HCT116 (cell line): Measurements from ENCODE around the gene SORL1. TPM values are rescaled to one million over a fixed set of nuclear protein-coding genes. Genes with fewer than 3 reads are reported as not detected.

ENCODE experiments used
- ATAC-seq: fragments of 200-7000 bp; cut with Tn5 transposase; 2 replicates; pipeline ENCODE4 v1.9.1; 2020; ENCODE audit warnings: mild to moderate bottlenecking, moderate library complexity
- BruUV-seq: library from RNA; stranded (reverse); fragments of 400-500 nt; replicated peaks from 2 replicates; lab custom pipeline; 2021; lab: Mats Ljungman, UMichigan
- CTCF ChIA-PET: fragments of 300-600 bp; sonication (Branson Sonifier 250); formaldehyde crosslinking; loops from one replicate; lab custom pipeline; 2021; ENCODE audit warnings: antibody characterized with exemption; lab: Charles Lee
- POLR2A ChIA-PET: fragments of 300-600, 350-600 bp; sonication (Branson Sonifier 250); formaldehyde crosslinking; loops from one replicate; lab custom pipeline; 2021; ENCODE audit warnings: antibody characterized with exemption; lab: Charles Lee
- RAD21 ChIA-PET, 2 experiments: fragments of 300-600 bp; sonication (Branson Sonifier 250); formaldehyde crosslinking; loops; one replicate each; lab custom pipeline; 2023; ENCODE audit warnings: low total read pairs in 2 of 2; ENCODE audit not compliant: uncharacterized antibody in 2 of 2, unreplicated experiment in 2 of 2, low non-redundant PET in 1 of 2; lab: Charles Lee
- DNase-seq: peaks from one replicate; pipeline ENCODE4 v3.0.0-alpha.2; 2010; ENCODE audit warnings: low read depth, low spot score
- H2AFZ ChIP-seq: fragments of 200-600 bp; shearing (Covaris generic), sonication (generic); 2 replicates; pipeline ENCODE4 v1.6.1; 2017; ENCODE audit warnings: low read depth, mixed run types, mixed read lengths, antibody characterized with exemption, low read length; ENCODE audit not compliant: poor library complexity, severe bottlenecking
- H3K27ac ChIP-seq: 2 replicates; pipeline ENCODE4 v1.5.1; 2012; ENCODE audit warnings: low read depth, low read length
- H3K27me3 ChIP-seq: fragments of 200-600 bp; sonication (generic); 2 replicates; pipeline ENCODE4 v1.6.1; 2016; ENCODE audit warnings: mixed run types, low read length, mixed read lengths; ENCODE audit not compliant: insufficient read depth
- H3K36me3 ChIP-seq, 2 experiments: fragments of 200-500 bp in 1 of 2; fragments of 200-600 bp in 1 of 2; sonication (Bioruptor generic) in 1 of 2; sonication (generic) in 1 of 2; 2 replicates each; pipeline versions ENCODE4 v1.5.1 to v1.6.1; 2014 to 2016; ENCODE audit warnings: low read length in 2 of 2, inconsistent platforms in 1 of 2, mixed read lengths in 1 of 2, mixed run types in 1 of 2; ENCODE audit not compliant: insufficient read depth in 2 of 2, control insufficient read depth in 1 of 2
- H3K4me1 ChIP-seq, 2 experiments: fragments of 200-600 bp in 1 of 2; sonication (generic) in 1 of 2; 2 replicates each; pipeline versions ENCODE4 v1.5.1 to v1.6.1; 2012 to 2017; ENCODE audit warnings: low read length in 2 of 2, inconsistent platforms in 1 of 2, mild to moderate bottlenecking in 1 of 2, mixed read lengths in 1 of 2, mixed run types in 1 of 2, moderate library complexity in 1 of 2; ENCODE audit not compliant: insufficient read depth in 2 of 2, control insufficient read depth in 1 of 2
- H3K4me2 ChIP-seq: fragments of 200-600 bp; sonication (generic); 2 replicates; pipeline ENCODE4 v1.6.1; 2017; ENCODE audit warnings: mixed run types, low read length, mixed read lengths
- H3K4me3 ChIP-seq, 2 experiments: fragments of 200-600 bp in 1 of 2; sonication (generic) in 1 of 2; replicated peaks in 1 of 2; 2 replicates each; pipeline ENCODE4 v1.5.1; 2011 to 2016; ENCODE audit warnings: low read length in 2 of 2, control low read depth in 1 of 2, low read depth in 1 of 2, mild to moderate bottlenecking in 1 of 2, mixed read lengths in 1 of 2, mixed run types in 1 of 2
- H3K79me2 ChIP-seq: fragments of 200-600 bp; sonication (generic); 2 replicates; pipeline ENCODE4 v1.6.1; 2017; ENCODE audit warnings: mild to moderate bottlenecking, mixed run types, low read length, moderate library complexity, mixed read lengths; ENCODE audit not compliant: insufficient read depth
- H3K9ac ChIP-seq: fragments of 200-600 bp; sonication (generic); 2 replicates; pipeline ENCODE4 v1.6.1; 2016; ENCODE audit warnings: low read length, mixed read lengths
- H3K9me2 ChIP-seq: fragments of 200-600 bp; sonication (generic), shearing (Covaris generic); 2 replicates; pipeline ENCODE4 v1.6.1; 2017; ENCODE audit warnings: mixed run types, mild to moderate bottlenecking, moderate library complexity; ENCODE audit not compliant: insufficient read depth
- H3K9me3 ChIP-seq, 2 experiments: fragments of 200-500 bp in 1 of 2; fragments of 200-600 bp in 1 of 2; sonication (Bioruptor generic) in 1 of 2; sonication (generic) in 1 of 2; 2 replicates each; pipeline ENCODE4 v1.6.1; 2014 to 2017; ENCODE audit warnings: low read length in 2 of 2, mixed read lengths in 2 of 2, inconsistent platforms in 1 of 2, low read depth in 1 of 2, mild to moderate bottlenecking in 1 of 2, mixed run types in 1 of 2, moderate library complexity in 1 of 2; ENCODE audit not compliant: control insufficient read depth in 1 of 2, insufficient read depth in 1 of 2
- H4K20me1 ChIP-seq: fragments of 200-600 bp; sonication (generic), shearing (Covaris generic); 2 replicates; pipeline ENCODE4 v1.6.1; 2017; ENCODE audit warnings: mixed run types, mild to moderate bottlenecking, moderate library complexity; ENCODE audit not compliant: insufficient read depth
- ATF3 ChIP-seq: IDR thresholded peaks from 2 replicates; pipeline ENCODE4 v1.6.1; 2012
- CTCF ChIP-seq, 3 experiments: fragments of 200-600 bp in 1 of 3; sonication (generic) in 1 of 3; IDR thresholded peaks in 2 of 3; conservative IDR thresholded peaks in 1 of 3; 2 replicates each; pipeline ENCODE4 v1.5.1; 2012 to 2017; ENCODE audit warnings: low read depth in 2 of 3, low read length in 2 of 3, antibody characterized with exemption in 1 of 3, borderline replicate concordance in 1 of 3, control low read depth in 1 of 3, mild to moderate bottlenecking in 1 of 3, mixed read lengths in 1 of 3, mixed run types in 1 of 3, moderate library complexity in 1 of 3; ENCODE audit not compliant: insufficient read depth in 1 of 3
- EGR1 ChIP-seq: IDR thresholded peaks from 2 replicates; pipeline ENCODE4 v1.6.1; 2012; ENCODE audit warnings: low read depth
- MAX ChIP-seq: IDR thresholded peaks from 2 replicates; pipeline ENCODE4 v1.6.1; 2012
- POLR2A ChIP-seq: IDR thresholded peaks from 2 replicates; pipeline ENCODE4 v1.7.0; 2011; ENCODE audit warnings: borderline replicate concordance; ENCODE audit not compliant: insufficient read depth, insufficient read length; ENCODE audit errors: extremely low read depth
- POLR2AphosphoS5 ChIP-seq: IDR thresholded peaks from 2 replicates; pipeline ENCODE4 v1.6.1; 2011; ENCODE audit warnings: mild to moderate bottlenecking, low read depth, low read length, moderate library complexity
- RAD21 ChIP-seq: IDR thresholded peaks from 2 replicates; pipeline ENCODE4 v1.6.1; 2012; ENCODE audit warnings: low read depth, mild to moderate bottlenecking
- SP1 ChIP-seq: IDR thresholded peaks from 2 replicates; pipeline ENCODE4 v1.6.1; 2012; ENCODE audit warnings: low read depth
- YY1 ChIP-seq: IDR thresholded peaks from 2 replicates; pipeline ENCODE4 v1.6.1; 2011; ENCODE audit warnings: low read length, low read depth, moderate library complexity, mild to moderate bottlenecking; ENCODE audit not compliant: insufficient replicate concordance; ENCODE audit errors: extremely low read depth
- intact Hi-C: fragments of 100-400 bp; cut with micrococcal nuclease; formaldehyde crosslinking; loops from 2 replicates; pipeline ENCODE4 v1.10.0; 2022
- total RNA-seq: library from RNA; stranded (reverse); gene quantifications from one replicate; pipeline ENCODE4 v1.2.1, GENCODE V29; 2021; ENCODE audit not compliant: unreplicated experiment

Gene SORL1
- total RNA-seq, 1 experiment from 2014 or later, result 17.4 TPM

GRCh38 chr11:121651257-121651605 is 199.1 kb downstream of the SORL1 start:
- TF ChIP-seq CTCF (IDR thresholded peaks at IDR 0.05 in 2 of 3, conservative IDR thresholded peaks at IDR 0.05 in 1 of 3; ENCODE audit: borderline replicate concordance in 1 of 3, insufficient read depth in 1 of 3, low read depth in 2 of 3, low read length in 2 of 3), result no peak
- no peak for TF ChIP-seq EGR1
- CTCF ChIA-PET, result no interaction called here
- no peak overlapping the region for H3K27ac ChIP-seq
- H3K9me3 ChIP-seq, result no peaks in the 10 kb centered on the region
- H3K36me3 ChIP-seq, result no peaks in the 10 kb centered on the region
- DNase-seq (no peak), ATAC-seq (no peak)
- H3K9me2 ChIP-seq, result no peaks in the 10 kb centered on the region
- intact Hi-C loops, result loop anchor here (10.0 kb wide), 1 partner anchor 934 kb away; no protein-coding TSS in a partner anchor
- POLR2A ChIA-PET, result no interaction called here
- no peak overlapping the region for H3K4me3 ChIP-seq
- H4K20me1 ChIP-seq, result no peaks in the 10 kb centered on the region
- no peak overlapping the region for H2AFZ ChIP-seq
- peaks cover 14 to 20% of the 10 kb centered on the region in 2 experiments for H3K4me1 ChIP-seq
- RAD21 ChIA-PET, result no interaction called here
- no peaks in the 10 kb centered on the region for H3K27me3 ChIP-seq
- no peaks in the 10 kb centered on the region for H3K79me2 ChIP-seq
- no peak overlapping the region for H3K4me2 ChIP-seq
- BruUV-seq, result no TSS peak
- no peak overlapping the region for H3K9ac ChIP-seq

- Histone ChIP-seq H3K4me3 (no peak overlapping the region), H3K4me1 (peaks cover 19 to 27% of the 10 kb centered on the region in 2 experiments), H3K9me3 (no peaks in the 10 kb centered on the region), H4K20me1 (no peaks in the 10 kb centered on the region)
- ChIA-PET RAD21 (no interaction called here), POLR2A (no interaction called here)
- no peak for DNase-seq
- TF ChIP-seq POLR2AphosphoS5, result no peak
- TF ChIP-seq CTCF (IDR thresholded peaks at IDR 0.05 in 2 of 3, conservative IDR thresholded peaks at IDR 0.05 in 1 of 3; ENCODE audit: borderline replicate concordance in 1 of 3, insufficient read depth in 1 of 3, low read depth in 2 of 3, low read length in 2 of 3), result peak; percentile 43 to 67 (median 49); a peak in 4 of 6 replicates
- TF ChIP-seq RAD21, result peak; percentile 69
- no peak for TF ChIP-seq SP1
- TF ChIP-seq EGR1, result no peak
- TF ChIP-seq POLR2A, result no peak
- TF ChIP-seq ATF3, result no peak
- TF ChIP-seq MAX, result no peak
- no peak for TF ChIP-seq YY1
- TF ChIP-seq, all 23 proteins: peak for 2
- H3K79me2 ChIP-seq, result no peaks in the 10 kb centered on the region
- no peaks in the 10 kb centered on the region for H3K27me3 ChIP-seq
- H3K9ac ChIP-seq, result no peak overlapping the region
- no peak overlapping the region for H2AFZ ChIP-seq
- intact Hi-C loops, result loop anchor here (10.0 kb wide), 1 partner anchor 932 kb away; no protein-coding TSS in a partner anchor
- H3K27ac ChIP-seq, result no peak overlapping the region
- no peaks in the 10 kb centered on the region for H3K36me3 ChIP-seq
- no TSS peak for BruUV-seq
- no peak for ATAC-seq
- CTCF ChIA-PET, result interaction anchor here (5.5 kb wide), 1 partner anchor 852 kb away, joined by 54 read pairs; no protein-coding TSS in a partner anchor
- H3K9me2 ChIP-seq, result no peaks in the 10 kb centered on the region
- no peak overlapping the region for H3K4me2 ChIP-seq
Measured at GRCh38 chr11:121652971-121653370, 200.9 kb downstream of the SORL1 start.
